Airway epithelial cell (primary cell): Measurements from ENCODE around the gene TMCC1. TPM values are rescaled to one million over a fixed set of nuclear protein-coding genes. Genes with fewer than 3 reads are reported as not detected.

ENCODE experiments used
- total RNA-seq: library from RNA; depleted of rRNA; stranded (reverse); fragments of >200 nt; gene quantifications from 2 replicates; pipeline ENCODE4 v1.2.3, GENCODE V29; 2015

TMCC1 gene
- 11.7 and 18.0 TPM in 2 replicates for total RNA-seq

GRCh38 chr3:129893581-129894070 lies at the start of gene TMCC1:
TSS of gene TMCC1 (minus strand) at chr3:129893711.

GRCh38 chr3:129606636-129607390 lies 286.7 kb downstream of the TMCC1 start, which contains the start of gene PLXND1:
TSS of gene PLXND1 (minus strand) at chr3:129606676. CDS start at chr3:129606639, 37 bp downstream.

Other genes starting within 250 kb of the TMCC1 start
- gene TRH, start 81.0 kb upstream of the TMCC1 start, total RNA-seq = not detected in 2 replicates
- gene ALG1L2, start 188.1 kb upstream of the TMCC1 start, total RNA-seq = not detected in 2 replicates